IMR-90 (cell line): ENCODE results near the gene ILRUN.

Experiments used
- BHLHE40 ChIP-seq: fragments of 150-350 bp; IDR thresholded peaks from 2 replicates; pipeline ENCODE4 v1.6.1; 2016; ENCODE audit warnings: mild to moderate bottlenecking, low read depth, low read length
- MAFK ChIP-seq: IDR thresholded peaks from 2 replicates; pipeline ENCODE4 v1.6.1; 2012; ENCODE audit warnings: low read depth, low read length, improper control_type of control experiment
- TF ChIP-seq, protein P1 (sequence below): conservative IDR thresholded peaks from 2 replicates; pipeline ENCODE4 v1.5.1; 2012; ENCODE audit warnings: mild to moderate bottlenecking, low read depth, low read length, improper control_type of control experiment

DNA sequence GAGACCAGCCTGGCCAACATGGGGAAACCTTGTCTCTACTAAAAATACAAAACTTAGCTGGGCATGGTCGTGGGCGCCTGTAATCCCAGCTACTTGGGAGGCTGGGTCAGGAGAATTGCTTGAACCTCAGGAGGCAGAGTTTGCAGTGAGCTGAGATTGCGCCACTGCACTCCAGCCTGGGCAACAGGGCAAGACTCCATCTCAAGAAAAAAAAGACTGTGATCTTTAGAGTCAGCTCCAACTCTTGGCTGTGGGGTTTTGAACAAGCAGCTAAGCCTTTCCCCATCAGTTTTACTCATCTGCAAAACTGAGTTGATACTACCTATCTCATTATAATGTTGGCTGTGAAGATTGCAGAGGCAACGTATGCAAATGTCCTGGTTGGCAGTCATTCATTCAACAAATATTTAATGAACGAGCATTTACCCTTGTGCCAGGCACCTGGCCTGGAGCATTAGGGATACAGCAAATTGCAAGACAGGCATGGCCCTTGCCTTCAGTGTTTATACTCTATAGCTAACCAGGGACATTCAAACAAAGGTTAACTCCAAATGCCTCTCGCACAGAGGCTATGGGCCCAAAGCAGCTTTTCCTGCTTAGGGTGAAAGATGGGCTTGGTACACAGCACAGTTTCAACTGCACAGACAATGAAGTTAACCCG, 37.8 kb downstream of the ILRUN start:
- TF ChIP-seq MAFK: no peak
- TF ChIP-seq, protein P1, sequence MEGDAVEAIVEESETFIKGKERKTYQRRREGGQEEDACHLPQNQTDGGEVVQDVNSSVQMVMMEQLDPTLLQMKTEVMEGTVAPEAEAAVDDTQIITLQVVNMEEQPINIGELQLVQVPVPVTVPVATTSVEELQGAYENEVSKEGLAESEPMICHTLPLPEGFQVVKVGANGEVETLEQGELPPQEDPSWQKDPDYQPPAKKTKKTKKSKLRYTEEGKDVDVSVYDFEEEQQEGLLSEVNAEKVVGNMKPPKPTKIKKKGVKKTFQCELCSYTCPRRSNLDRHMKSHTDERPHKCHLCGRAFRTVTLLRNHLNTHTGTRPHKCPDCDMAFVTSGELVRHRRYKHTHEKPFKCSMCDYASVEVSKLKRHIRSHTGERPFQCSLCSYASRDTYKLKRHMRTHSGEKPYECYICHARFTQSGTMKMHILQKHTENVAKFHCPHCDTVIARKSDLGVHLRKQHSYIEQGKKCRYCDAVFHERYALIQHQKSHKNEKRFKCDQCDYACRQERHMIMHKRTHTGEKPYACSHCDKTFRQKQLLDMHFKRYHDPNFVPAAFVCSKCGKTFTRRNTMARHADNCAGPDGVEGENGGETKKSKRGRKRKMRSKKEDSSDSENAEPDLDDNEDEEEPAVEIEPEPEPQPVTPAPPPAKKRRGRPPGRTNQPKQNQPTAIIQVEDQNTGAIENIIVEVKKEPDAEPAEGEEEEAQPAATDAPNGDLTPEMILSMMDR: no peak
- no peak for TF ChIP-seq BHLHE40
